ENCODE measurements around the gene ZFAND3. TPM values are rescaled to one million over a fixed set of nuclear protein-coding genes. Genes with fewer than 3 reads are reported as not detected.

The ZFAND3 gene
- total and polyA plus RNA-seq, 2 of the 4 experiments (the other 2 are of a cell fraction) = 10.9 to 26.7 TPM

- ChIA-PET CTCF (no interaction called here), POLR2A (ENCODE audit: unreplicated experiment) (no interaction called here)
- H3K9me3 ChIP-seq (ENCODE audit: control insufficient read depth, insufficient read depth, low read length) = no peaks in the 10 kb centered on the region
- no peaks in the 10 kb centered on the region; the same call in 1 of the 2 replicates for H3K4me1 ChIP-seq (ENCODE audit: control insufficient read depth, insufficient read depth, low read length)
- H2AK5ac ChIP-seq (ENCODE audit: low read depth, low read length) = no peak overlapping the region
- H2BK15ac ChIP-seq (ENCODE audit: low read depth, low read length) = no peak overlapping the region
- H2BK5ac ChIP-seq (ENCODE audit: low read depth, low read length, poor library complexity, severe bottlenecking) = no peak overlapping the region
- no peak overlapping the region for H4K5ac ChIP-seq (ENCODE audit: low read depth, low read length)
- no peak overlapping the region for H3K23ac ChIP-seq (ENCODE audit: low read depth, low read length)
- 91% methylated on average over 6 of the region's 15 CpGs; no CpG with 5 or more reads in 1 of the 2 experiments for WGBS, 2 experiments (ENCODE audit: extremely low coverage in 2 of 2, insufficient read length in 1 of 2)
- H2BK20ac ChIP-seq (ENCODE audit: low read depth, low read length) = no peak overlapping the region
- no peak overlapping the region for H2BK120ac ChIP-seq (ENCODE audit: low read depth, low read length)
- H3K14ac ChIP-seq (replicated peaks; ENCODE audit: low read depth, low read length) = no peak overlapping the region
- H4K91ac ChIP-seq (ENCODE audit: insufficient read depth, low read depth, low read length) = no peak overlapping the region
- intact Hi-C loops (cut with micrococcal nuclease) = no loop called here
- in situ Hi-C loops (cut with MboI; ENCODE audit: low sequenced_read_pairs) = no loop called here
- H3K27ac ChIP-seq (ENCODE audit: insufficient read depth, low read length) = no peak overlapping the region
- H3K9ac ChIP-seq (ENCODE audit: low read depth, low read length) = no peak overlapping the region
- H2AK9ac ChIP-seq (replicated peaks; ENCODE audit: low read depth, low read length, poor library complexity) = no peak overlapping the region
- no peak overlapping the region for H3K56ac ChIP-seq (ENCODE audit: extremely low read depth, insufficient read depth, low read length)
- no peak overlapping the region for H3K18ac ChIP-seq (ENCODE audit: low read depth, low read length)
- no peak overlapping the region for H2AFZ ChIP-seq (replicated peaks; ENCODE audit: low read length, poor library complexity)
- no peak overlapping the region for H3K4me2 ChIP-seq (ENCODE audit: low read depth, low read length)
- no peak overlapping the region for H3K4me3 ChIP-seq (ENCODE audit: insufficient read depth, low read depth, low read length)
- H3K9me1 ChIP-seq (ENCODE audit: insufficient read depth, low read length) = peaks cover 17% of the 10 kb centered on the region
- H3K27me3 ChIP-seq (ENCODE audit: control insufficient read depth, insufficient read depth, low read length) = no peaks in the 10 kb centered on the region
- H3K36me3 ChIP-seq (ENCODE audit: control insufficient read depth, insufficient read depth, low read length) = peaks cover 8% of the 10 kb centered on the region; the same call in 1 of the 2 replicates
- DNase-seq (no peak), ATAC-seq (ENCODE audit: low read depth) (no peak)
- H3K4ac ChIP-seq (ENCODE audit: low read depth, low read length) = no peak overlapping the region
- dilution Hi-C loops (cut with HindIII; ENCODE audit: low sequenced_read_pairs, unreplicated experiment) = no loop called here
- no peak overlapping the region for H4K8ac ChIP-seq (ENCODE audit: low read depth in 2 of 2, low read length in 2 of 2)
- no TSS peak for BruUV-seq (replicated peaks)
- TF ChIP-seq USF2 (IDR thresholded peaks at IDR 0.05; ENCODE audit: low read depth, low read length) = no peak
- TF ChIP-seq MXI1 (IDR thresholded peaks at IDR 0.05; ENCODE audit: borderline replicate concordance, low read depth, low read length) = no peak
- TF ChIP-seq CTCF (conservative IDR thresholded peaks at IDR 0.05; ENCODE audit: low read depth, low read length) = no peak
- TF ChIP-seq MAZ (IDR thresholded peaks at IDR 0.05; ENCODE audit: borderline replicate concordance, low read depth, low read length) = no peak
- TF ChIP-seq SMC3 (IDR thresholded peaks at IDR 0.05; ENCODE audit: low read depth, low read length) = no peak
- no peak for TF ChIP-seq RFX5 (IDR thresholded peaks at IDR 0.05; ENCODE audit: low read depth, low read length)
- TF ChIP-seq MAFK (IDR thresholded peaks at IDR 0.05; ENCODE audit: low read depth, low read length) = no peak
- H3K79me1 ChIP-seq (ENCODE audit: low read depth in 1 of 2, low read length in 2 of 2) = peaks cover 6 to 37% of the 10 kb centered on the region in 2 experiments
- peaks cover 3% of the 10 kb centered on the region; the same call in 1 of the 2 replicates for H4K20me1 ChIP-seq (ENCODE audit: insufficient read depth, low read length)
These were observed 342.4 kb downstream of the ZFAND3 start for GRCh38 chr6:38161754-38162492.

All from IMR-90 (cell line).